ENCODE data around the gene TNFRSF11A. TPM values are rescaled to one million over a fixed set of nuclear protein-coding genes. Genes with fewer than 3 reads are reported as not detected.

The TNFRSF11A gene
- total RNA-seq, 1 donor from 2014 or later, result 0.16 TPM

GRCh38 chr18:62281684-62282083, 43.4 kb upstream of the TNFRSF11A start:
- Mint-ChIP-seq H3K4me3 (no peak overlapping the region), H3K4me1 (peaks cover 3% of the 10 kb centered on the region), H3K27me3 (ENCODE audit: low read depth) (no peaks in the 10 kb centered on the region), H3K27ac (ENCODE audit: unreplicated experiment) (no peak overlapping the region), H3K36me3 (ENCODE audit: low read depth) (peaks cover 16% of the 10 kb centered on the region), H3K9me3 (no peaks in the 10 kb centered on the region)
- TF ChIP-seq CTCF (conservative IDR thresholded peaks at IDR 0.05), result no peak
- no peak for DNase-seq (ENCODE audit: low read depth, low spot score)

GRCh38 chr18:62282188-62282629, 42.9 kb upstream of the TNFRSF11A start:
- Mint-ChIP-seq H3K27me3 (ENCODE audit: low read depth) (no peaks in the 10 kb centered on the region), H3K4me1 (peaks cover 3% of the 10 kb centered on the region), H3K27ac (ENCODE audit: unreplicated experiment) (no peak overlapping the region), H3K36me3 (ENCODE audit: low read depth) (peaks cover 16% of the 10 kb centered on the region), H3K9me3 (no peaks in the 10 kb centered on the region), H3K4me3 (no peak overlapping the region)
- no peak for TF ChIP-seq CTCF (conservative IDR thresholded peaks at IDR 0.05)
- no peak for DNase-seq (ENCODE audit: low read depth, low spot score)

- Mint-ChIP-seq H3K27me3 (ENCODE audit: low read depth) (no peaks in the 10 kb centered on the region), H3K4me3 (no peak overlapping the region), H3K4me1 (peaks cover 1% of the 10 kb centered on the region), H3K9me3 (no peaks in the 10 kb centered on the region), H3K27ac (ENCODE audit: unreplicated experiment) (no peak overlapping the region), H3K36me3 (ENCODE audit: low read depth) (peaks cover 19% of the 10 kb centered on the region)
- no peak for DNase-seq (ENCODE audit: low read depth, low spot score)
- TF ChIP-seq CTCF (conservative IDR thresholded peaks at IDR 0.05), result no peak
These were observed 40.5 kb upstream of the TNFRSF11A start for GRCh38 chr18:62284637-62285036.

- Mint-ChIP-seq H3K4me3 (no peak overlapping the region), H3K36me3 (ENCODE audit: low read depth) (peaks cover 19% of the 10 kb centered on the region), H3K27me3 (ENCODE audit: low read depth) (no peaks in the 10 kb centered on the region), H3K27ac (ENCODE audit: unreplicated experiment) (no peak overlapping the region), H3K9me3 (no peaks in the 10 kb centered on the region), H3K4me1 (no peaks in the 10 kb centered on the region)
- TF ChIP-seq CTCF (conservative IDR thresholded peaks at IDR 0.05), result no peak
- DNase-seq (ENCODE audit: low read depth, low spot score), result no peak
These were observed 39.8 kb upstream of the TNFRSF11A start for GRCh38 chr18:62285281-62285680.

GRCh38 chr18:62287781-62288664, 37.1 kb upstream of the TNFRSF11A start:
- TF ChIP-seq CTCF (conservative IDR thresholded peaks at IDR 0.05), result no peak
- no peak overlapping the region for H3K4me3 Mint-ChIP-seq
- H3K4me1 Mint-ChIP-seq, result no peaks in the 10 kb centered on the region
- H3K36me3 Mint-ChIP-seq (ENCODE audit: low read depth), result peaks cover 17% of the 10 kb centered on the region
- no peaks in the 10 kb centered on the region for H3K9me3 Mint-ChIP-seq
- H3K27me3 Mint-ChIP-seq (ENCODE audit: low read depth), result no peaks in the 10 kb centered on the region
- no peak overlapping the region for H3K27ac Mint-ChIP-seq (ENCODE audit: unreplicated experiment)
- no peak for DNase-seq (ENCODE audit: low read depth, low spot score)

Data from neural crest cell (in vitro differentiated cells).